GM21423 (cell line): ENCODE results near the gene PRKCZ.

Experiments used
- ATAC-seq: cut with Tn5 transposase; IDR thresholded peaks from one replicate; pipeline ENCODE4 v1.9.1; 2021; ENCODE audit warnings: mild to moderate bottlenecking, moderate library complexity; ENCODE audit not compliant: unreplicated experiment

PRKCZ gene

DNA sequence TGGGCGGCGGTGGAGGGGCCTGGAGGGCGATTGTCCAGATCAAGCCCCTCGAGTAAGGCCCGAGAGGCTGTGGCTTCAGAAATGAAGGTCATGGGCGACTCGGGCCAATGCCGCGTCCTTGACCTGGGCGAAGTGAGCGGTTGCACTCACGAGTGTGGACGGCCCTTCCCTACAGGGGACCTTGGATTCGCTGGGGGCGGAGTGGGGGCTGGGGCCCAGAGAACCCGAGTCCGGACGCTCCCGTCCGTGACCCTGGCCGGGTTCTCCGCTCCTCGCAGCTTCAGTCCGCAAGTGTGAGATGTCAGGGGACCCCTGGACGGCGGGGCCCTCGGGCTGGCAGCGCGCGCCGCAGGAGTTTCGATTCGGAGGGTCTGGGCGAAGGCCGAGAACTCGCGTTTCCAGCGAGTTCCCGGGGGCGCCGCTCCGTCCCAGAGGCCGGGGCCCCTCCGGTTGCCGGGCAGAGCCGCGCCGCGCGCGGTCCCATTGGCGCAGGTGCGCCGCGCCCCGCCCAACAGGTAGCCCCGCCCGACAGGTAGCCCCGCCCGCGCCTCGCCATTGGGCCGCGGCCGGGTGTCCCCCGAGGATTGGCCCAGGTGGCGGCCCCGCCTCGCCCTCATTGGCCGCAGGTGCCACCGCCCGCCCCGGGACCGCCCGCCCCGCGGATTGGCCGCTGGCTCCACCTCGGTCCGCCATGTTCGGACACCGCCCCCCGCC lies at the start of gene PRKCZ:
Gene PRKCZ (plus strand): TSS at position 694 of the 714 bp plus-strand sequence. CDS start 220 bp downstream, outside the sequence.
- ATAC-seq = peak; percentile 67

DNA sequence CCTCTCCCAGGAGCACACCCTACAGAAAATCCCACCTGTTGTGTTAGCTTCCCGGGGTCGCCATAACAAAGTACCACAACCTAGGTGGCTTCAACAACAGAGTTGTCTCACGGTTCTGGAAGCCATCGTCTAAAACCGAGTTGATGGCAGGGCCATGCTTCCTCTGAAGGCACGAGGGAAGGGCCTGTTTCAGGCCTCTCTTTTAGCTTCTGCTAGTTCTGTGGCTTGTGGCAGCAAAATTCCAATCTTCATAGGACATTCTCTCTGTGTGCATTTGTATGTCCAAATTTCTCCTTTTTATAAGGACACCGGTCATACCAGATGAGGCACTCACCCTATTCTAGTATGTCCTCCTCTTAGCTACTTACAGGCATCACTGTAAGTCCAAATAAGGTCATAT lies 49.8 kb upstream of the PRKCZ start:
- ATAC-seq = no peak

DNA sequence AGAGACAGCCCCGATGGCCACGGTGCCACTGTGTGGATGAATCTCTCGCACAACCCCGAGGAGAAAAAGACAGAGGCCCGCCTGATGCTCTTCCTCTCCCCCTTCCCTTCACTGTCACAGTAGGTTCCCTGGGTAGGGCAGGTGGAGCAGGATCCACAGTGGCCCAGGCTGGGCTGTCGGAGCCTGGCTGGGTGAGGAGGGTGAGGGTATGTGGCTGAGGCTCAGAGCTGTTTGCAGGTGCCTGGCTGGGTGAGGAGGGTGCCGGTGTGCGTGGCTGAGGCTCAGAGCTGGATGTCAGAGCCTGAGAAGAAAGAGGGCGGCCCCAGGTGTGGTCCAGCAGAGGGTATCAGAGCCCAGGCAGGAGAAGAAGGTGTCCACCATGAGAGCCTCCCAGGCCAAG lies 49.4 kb upstream of the PRKCZ start:
- no peak for ATAC-seq

DNA sequence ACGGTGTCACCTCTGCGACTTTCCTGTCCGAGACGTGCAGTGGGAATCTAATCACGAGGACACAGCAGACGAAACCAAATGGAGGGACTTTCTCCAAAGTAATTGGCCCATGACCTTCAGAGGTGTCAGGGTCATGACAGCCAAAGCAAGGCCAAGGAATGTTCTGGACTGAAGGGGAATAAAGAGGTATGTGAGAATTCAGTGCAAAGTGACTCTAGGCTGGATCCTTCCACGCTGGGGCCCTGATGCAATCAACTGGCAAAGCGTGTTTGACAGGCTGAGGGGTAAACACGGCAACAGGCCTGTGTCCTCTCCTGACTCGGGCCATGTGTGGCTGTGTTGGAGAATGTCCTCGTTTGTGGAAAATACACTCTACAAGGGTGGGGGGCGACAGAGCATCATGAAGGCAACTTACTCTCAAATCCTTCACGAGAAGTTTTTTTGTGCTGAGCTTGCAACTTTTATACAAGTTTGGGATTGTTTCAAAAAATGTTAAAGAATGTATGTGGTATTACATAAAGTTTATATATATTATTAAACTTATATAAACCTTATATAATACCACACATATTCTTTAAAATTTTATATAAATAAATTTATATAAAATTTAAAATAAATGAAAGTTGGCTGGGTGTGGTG lies 48.3 kb upstream of the PRKCZ start:
- ATAC-seq = no peak

DNA sequence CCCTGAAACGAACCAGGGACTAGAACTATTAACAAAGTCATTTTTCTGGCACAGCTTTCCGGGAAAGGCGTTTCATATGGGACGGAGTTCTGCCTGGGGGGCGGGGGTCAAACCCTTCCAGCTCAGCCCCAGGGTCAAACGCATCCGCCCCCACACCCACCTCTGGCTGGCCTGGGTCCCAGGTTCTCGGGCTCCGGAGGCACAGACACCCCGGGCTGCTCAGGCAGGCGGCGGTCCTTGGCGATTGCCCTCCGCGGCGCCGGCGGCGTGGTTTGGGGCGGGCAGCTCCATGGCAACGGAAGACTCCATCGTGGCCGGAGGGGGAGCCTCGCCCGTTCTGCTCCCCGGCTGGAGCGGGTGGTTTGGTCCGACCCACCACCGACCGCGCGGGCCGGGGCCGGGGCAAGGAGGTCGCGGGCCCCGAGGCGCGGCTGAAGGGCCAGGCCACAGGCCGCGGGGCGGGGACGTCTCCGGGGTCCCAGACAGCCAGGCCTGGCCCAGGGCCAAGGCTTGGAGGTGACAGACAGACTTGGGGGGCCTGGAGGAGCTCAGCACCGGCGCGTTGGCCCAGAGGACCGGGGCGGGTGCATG lies 46.6 kb upstream of the PRKCZ start, which contains the start of gene CFAP74:
Gene CFAP74 (minus strand): TSS at position 246 of the 591 bp plus-strand sequence. CDS start 12,830 bp downstream, outside the sequence.
- no peak for ATAC-seq

DNA sequence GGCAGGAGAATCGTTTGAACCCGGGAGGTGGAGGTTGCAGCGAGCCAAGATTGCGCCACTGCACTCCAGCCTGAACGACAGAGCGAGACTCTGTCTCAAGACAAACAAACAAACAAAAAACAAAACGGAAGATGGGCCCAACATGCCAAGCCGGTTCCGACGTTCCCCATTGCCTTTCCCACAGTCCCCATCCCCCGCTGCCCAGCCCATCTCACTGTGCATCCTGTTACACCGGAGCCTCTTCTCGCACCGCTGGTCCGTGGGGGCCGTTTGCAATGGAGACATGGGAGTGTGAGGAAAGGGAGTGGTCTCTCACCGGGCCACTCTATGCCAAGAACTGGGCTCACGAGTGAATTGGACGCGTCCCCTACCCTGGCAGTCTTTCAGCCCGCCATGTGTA lies 45.4 kb upstream of the PRKCZ start:
- ATAC-seq = no peak

DNA sequence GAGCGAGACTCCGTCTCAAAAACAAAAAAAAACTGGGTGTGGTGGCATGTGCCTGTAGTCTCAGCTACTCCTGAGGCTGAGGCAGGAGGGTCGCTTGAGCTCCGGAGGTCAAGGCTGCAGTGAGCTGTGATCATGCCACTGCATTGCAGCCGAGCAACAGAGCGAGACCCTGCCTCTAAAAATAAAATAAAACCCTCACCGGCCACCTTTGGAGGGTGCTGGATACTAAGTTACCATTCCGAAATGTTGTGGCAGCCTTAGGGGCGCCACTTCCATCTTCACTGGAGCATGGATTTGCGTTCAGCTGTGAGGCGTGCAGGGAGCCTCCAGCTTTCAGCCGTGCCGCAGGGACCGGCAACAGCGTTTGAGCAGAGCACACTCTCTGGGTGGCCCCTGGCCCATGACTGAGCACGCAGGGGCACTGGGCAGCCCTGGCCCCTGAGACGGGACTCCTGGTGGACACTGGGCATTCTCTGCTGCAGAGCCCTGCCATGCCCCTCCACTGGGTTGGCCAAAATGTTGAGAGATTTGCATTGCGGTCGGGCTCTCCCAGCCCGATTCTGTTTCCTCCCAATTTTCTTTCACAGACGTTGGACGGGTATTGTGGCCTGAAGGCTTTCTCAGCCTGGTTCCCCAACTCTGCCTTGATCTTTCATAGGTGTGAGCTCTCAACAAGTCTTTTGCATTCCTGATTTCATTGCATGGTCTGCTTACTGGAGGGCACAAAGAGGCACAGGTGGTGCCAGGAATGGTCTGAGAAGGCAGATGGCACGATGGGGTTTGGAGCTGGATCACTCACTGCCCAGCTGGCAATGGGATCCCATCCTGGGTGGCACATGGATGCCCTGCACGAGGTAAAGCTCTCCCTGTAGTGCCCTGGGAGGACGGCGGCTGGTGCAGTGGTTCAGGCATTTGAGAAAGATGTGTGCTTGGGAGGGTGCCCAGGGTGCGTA lies 40.8 kb upstream of the PRKCZ start:
- ATAC-seq = no peak

DNA sequence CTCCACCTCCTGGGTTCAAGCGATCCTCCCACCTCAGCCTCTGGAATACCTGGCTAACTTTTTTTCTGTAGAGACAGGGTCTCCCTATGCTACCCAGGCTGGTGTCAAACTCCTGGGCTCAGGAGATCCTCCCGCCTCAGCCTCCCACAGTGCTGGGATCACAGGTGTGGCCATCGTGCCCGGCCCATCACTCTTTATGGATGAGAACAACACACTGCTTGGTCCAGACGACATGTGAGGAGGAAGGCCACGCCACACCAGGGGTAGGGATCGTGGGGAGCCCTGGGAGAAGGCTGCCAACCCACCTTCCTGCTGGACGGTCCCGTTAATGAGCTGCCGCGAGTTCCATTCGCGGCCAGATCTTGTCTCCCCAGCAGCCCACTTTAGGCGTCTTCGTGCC lies 36.0 kb upstream of the PRKCZ start:
- ATAC-seq = no peak

DNA sequence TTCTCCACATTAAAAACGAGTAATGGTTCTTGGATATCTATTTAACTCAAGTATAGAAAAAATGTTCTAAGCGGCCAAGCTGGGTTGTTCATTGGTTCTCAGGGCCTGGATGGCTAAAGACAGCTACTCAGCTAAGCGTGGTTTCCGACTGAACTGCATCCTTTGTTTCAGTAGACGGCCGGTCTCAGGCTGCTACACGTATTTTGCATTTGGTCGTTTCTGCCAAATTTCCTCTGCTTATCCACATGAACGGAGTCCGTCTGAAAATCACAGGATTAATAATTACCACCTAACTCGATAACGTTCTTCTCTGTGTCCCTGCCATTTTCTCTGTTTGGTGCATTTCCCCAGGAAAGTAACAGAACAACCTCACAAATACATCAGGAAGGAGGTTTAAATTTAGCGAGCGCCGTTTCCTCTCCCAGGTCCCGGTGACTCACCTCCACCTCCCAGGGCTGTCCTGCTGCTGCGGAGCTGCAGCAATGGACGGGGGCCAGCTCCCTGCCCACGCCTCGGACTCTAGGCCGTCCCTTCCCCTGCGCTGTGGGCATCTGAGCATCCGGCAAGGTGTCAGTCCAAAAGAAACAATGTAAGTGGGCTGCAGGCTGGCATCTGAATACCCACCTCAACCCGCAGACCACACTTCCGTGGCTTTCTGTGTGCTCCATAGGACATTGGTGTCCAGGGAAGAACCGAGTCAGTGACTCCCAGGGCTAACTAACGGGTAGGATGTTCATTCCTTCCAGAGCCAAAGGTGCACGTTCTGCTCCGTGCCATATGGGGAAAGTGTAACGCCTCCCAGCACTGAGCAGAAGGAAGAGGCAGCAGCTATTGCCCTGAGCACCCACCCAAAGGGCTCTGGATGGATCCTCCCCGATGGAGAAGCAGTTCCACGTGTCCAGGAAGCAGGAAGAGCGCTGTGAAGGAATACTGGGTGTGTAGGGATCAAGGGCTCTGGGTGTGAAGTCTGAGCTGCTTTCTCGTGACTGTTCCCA lies 35.2 kb upstream of the PRKCZ start:
- no peak for ATAC-seq

DNA sequence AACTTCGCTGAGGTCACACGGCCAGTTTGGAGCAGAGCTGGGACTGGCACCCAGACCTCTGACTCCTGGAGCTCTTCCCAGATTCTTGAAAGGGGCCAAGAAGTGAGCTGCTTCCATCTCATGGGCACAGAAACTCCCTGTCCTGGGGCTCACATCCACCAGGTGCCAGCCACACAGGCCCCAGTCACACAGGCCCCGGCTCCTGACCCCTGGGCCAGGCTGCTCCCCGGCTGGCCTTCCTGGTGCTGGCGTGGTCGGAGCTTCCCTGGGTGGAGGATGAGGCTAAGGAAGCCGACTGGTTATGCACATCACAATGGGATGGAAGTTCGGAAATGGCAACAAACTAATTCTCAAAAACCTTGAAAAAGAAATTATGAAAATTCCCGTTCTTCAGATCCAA lies 34.1 kb upstream of the PRKCZ start:
- no peak for ATAC-seq

DNA sequence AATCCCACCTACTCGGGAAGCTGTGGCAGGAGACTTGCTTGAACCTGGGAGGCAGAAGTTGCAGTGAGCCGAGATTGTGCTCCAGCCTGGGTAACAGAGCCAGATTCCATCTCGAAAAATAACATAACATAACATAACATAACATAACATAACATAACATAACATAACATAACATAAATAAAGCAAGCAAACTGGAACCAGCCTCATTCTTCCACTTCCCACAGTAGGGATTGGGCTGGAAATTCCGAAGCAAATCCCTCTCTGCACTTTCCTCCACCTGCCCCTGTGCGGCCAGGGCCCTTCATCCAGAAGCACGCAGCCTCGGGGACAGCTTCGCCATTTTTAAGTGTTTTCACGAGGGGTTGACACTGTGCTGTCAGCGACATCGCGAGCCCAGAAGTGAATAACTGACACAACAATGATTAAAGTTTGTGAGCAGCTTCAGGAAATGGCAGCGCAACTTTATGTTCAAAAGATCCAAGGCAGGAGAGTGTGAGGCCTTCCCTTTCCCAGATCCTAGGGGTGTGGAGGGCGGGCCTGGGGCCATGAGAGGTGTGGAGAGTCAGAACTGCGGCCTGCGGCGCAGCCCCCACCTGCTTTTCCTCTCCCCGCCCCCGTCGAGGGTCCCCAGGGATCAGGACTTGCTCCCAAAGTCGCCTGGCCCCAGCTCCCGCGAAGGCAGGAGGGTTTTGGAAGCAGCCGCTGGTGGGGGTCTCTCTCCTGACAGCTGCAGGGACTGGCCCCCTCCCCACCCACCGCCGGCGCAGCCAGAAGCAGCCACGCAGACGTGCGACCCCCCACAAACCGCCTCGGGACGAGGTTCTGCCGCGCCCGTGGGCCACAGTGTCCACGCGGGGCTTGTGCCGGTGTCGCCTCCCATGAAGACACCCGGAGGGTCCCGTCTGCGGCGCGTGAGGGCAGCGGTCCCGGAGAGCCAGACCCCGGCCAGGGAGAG lies 31.7 kb upstream of the PRKCZ start:
- no peak for ATAC-seq

DNA sequence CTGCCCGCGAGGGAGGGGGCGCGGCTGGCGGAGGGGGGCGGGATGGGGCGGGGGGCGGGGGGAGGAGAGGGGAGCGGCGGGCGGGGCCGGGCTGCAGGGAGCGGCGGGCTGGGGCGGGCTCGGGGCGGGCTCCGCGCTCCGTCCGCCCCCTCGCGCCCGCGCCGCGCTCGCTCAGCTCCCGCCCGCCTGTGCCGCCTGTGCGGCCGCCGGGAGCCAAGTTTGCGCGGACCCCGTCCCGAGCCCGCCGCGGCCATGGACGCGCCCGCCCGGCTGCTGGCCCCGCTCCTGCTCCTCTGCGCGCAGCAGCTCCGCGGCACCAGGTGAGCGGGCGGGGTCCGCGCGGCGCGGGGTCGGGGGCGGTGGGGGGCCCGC lies 31.1 kb upstream of the PRKCZ start, which contains the start of gene GABRD:
Gene GABRD (plus strand): TSS at position 174 of the 372 bp plus-strand sequence. CDS start 79 bp downstream, at position 253.
- no peak for ATAC-seq

DNA sequence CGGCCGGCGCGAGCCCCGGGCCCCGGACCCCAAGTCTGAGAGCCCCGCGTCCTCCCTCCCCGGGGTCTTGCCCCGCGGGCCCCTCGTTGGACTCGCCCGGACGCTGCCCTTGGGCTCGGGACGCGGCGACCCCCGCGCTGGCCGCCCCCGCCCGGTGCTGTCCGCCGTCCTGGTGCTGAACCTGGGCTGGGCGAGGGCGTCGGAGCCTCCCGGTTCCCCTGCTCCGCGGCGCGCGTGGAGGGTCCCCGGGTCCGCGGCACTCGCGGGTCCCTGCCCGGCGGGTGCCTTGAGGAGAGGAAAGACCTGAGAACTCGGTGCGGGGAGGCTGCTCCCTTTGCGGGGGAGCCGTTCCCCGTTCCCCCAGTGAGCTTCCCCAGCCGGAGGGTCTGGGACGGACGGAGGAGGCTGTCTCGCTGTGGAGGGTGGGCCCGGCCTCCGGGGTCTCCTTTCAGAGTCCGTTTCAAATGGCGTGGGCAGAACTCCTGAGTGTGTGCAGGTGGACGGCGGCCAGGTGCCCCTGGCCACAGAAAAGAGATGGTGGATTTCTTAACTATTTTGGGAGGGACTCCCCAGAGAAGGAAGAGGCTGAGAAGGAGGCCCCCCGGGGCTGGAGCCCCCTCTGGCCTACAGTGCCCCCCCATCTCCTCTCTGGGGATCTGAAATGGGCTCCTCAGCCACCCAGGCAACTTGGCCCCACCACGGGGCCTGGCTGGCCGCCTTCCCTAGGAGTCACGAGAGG lies 30.5 kb upstream of the PRKCZ start:
- ATAC-seq = no peak

DNA sequence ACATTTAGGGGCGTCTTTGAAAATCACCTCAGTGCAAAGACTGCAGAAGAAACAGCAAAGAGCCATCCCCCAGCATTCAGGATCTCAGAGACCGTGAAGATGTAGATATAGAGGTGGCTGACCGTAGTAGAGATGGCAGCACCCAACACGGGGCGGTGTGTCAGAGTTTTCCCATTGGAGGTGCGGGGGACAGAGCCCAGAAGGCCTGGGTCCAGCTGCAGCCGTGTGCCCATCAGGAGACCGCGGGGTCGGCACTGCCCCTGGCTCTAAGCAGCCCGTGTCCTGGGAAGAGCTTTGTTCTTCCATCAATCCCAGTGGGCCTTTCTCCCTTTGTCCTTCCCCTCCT lies 29.9 kb upstream of the PRKCZ start:
- no peak for ATAC-seq

DNA sequence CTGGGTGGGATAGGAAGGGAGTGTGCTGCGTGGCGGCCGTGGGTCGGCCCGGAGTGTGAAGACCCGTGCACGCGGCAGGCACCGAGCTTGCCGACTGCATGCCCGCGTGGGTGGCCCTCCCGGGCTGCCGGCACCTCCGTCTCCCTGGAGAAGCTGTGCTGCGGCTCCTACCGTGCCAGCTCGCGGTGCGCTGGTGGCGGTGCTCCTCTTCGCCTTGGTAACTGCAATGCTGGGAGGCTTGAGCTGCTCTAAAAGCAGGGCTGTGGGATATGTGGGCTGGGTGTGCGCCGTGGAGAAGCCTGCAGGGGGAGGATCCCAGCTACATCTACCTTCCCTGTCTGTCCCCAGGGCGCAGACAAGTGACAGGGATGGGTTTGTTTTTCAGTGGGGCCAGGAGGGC lies 28.7 kb upstream of the PRKCZ start:
- ATAC-seq = no peak

DNA sequence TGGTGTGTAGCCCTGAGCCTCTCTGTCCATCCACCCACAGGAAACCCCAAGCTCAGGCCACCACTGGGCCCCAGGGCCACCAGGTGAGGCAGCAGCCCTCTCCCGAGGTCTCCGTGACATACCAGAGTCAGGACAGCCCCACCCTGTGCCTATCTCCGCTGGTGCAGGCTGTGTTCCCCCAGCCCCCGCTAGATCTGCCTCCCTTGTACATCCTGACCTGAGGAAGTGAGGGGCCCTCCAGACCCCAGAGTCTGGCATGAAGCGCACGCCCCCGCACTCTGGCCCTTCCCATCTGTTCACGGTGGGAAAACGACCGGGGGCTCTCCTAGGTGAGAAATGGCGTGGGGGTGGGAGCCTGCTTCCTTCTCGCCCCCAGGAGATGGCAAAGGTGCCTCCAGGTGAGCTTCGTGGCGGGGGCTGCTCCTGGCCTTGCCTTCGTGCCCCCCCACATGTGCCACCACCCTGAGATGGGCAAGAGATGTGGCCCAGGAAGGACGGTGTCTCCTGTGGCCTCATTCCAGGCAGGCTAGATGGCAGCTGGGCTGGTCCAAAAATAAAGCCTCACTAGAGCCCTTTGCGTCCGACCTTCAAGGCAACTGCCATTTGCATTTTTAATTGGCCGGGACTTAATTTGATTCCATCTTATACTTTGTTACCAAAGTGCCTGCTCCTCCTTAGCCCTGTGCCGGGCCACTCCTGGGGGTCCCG lies 28.0 kb upstream of the PRKCZ start:
- no peak for ATAC-seq

DNA sequence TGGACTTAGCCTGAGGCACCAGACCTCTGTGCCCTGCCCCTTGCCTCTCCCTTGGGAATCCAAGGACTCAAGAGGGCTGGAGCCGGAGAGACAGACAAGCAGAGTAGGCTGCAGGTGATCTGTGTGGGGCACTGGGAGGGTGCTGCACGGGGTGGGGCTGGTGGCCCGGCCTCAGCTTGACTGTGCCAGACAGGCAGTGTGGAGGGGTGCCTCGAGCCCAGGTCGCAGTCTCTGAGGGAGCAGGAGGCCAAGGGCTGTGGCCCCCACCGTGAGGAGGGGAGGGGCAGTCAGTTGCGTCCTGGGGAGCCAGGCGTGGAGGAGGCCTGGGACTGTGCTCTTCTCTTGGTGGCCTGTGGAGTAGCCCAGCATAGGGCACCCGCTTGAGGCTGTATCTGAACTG lies 27.0 kb upstream of the PRKCZ start:
- no peak for ATAC-seq
